ENCODE results near the gene TUB.

DNA sequence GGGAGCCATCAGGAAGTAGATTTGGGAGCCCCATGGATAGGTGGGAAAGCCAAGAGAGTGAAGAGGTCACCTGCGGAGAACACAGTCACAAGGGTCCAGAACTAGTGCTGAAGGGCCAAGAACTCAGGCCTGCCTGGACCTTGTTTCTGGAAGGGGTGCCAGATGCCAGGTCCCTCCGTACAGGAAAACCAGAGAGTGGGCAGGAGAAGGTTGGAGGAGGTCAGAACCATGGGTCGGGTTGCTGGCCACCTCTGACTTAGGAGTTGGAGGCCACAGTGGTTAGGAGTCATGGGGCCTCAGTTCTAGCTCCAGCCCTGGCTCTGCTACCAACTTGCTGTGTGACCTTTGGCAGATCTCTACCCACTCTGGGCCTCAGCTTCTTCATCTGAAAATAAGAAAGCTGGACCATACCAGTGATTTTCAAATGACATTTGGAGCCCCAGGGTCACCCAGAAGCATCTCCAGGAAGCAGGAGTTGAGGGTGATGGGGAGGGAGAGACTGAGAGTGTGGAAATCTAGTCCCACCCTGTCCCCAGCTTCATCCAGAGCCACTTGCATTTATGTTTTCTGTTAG lies 20.8 kb upstream of the TUB start:
- TF ChIP-seq, protein P1, sequence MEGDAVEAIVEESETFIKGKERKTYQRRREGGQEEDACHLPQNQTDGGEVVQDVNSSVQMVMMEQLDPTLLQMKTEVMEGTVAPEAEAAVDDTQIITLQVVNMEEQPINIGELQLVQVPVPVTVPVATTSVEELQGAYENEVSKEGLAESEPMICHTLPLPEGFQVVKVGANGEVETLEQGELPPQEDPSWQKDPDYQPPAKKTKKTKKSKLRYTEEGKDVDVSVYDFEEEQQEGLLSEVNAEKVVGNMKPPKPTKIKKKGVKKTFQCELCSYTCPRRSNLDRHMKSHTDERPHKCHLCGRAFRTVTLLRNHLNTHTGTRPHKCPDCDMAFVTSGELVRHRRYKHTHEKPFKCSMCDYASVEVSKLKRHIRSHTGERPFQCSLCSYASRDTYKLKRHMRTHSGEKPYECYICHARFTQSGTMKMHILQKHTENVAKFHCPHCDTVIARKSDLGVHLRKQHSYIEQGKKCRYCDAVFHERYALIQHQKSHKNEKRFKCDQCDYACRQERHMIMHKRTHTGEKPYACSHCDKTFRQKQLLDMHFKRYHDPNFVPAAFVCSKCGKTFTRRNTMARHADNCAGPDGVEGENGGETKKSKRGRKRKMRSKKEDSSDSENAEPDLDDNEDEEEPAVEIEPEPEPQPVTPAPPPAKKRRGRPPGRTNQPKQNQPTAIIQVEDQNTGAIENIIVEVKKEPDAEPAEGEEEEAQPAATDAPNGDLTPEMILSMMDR (IDR thresholded peaks at IDR 0.05), result no peak
- no peak for TF ChIP-seq EZH2 (IDR thresholded peaks at IDR 0.05; ENCODE audit: borderline replicate concordance, insufficient read depth, low read depth, low read length, poor library complexity, severe bottlenecking)

Measured in B cell (primary cell).